ENCODE results near the gene ALDH18A1. TPM values are rescaled to one million over a fixed set of nuclear protein-coding genes. Genes with fewer than 3 reads are reported as not detected.

Gene ALDH18A1
- total and polyA plus RNA-seq, 3 donors from 2014 or later = 25.0 to 32.5 (median 29.8) TPM

DNA sequence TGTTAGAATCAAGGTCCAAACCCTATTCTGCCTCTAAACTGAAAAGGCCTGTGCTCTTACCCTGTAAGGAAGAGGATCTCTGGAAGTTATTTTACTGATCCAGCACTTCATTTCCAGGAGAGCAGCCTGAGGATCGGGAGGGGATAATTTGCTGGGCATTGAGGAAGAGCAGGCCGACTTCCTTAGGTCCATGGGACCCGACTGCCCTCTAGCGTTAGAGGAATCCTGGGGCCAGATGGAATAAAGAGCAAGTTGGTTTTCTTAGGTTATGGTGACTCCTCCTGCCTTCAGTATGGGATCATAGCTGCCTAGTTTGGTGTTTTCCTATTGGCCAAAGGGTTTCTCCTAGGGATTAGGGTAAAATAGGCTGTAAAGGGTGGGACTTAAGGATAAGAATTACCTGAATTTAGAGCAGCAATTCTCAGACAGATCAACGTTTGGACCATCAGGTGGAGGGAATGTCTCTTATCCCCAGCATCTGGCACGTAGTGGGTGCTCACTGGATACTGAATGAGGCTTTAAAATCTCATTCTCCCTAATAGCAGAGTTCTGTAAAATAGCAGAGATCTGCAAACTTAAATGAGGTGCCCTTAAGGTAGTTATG lies 55.3 kb downstream of the ALDH18A1 start:
- no peaks in the 10 kb centered on the region for H3K9me3 ChIP-seq
- intact Hi-C loops (cut with DNase I; ENCODE audit: low total_unique reads) = loop anchor here (5.0 kb wide), 1 partner anchor 169 kb away; no protein-coding TSS in a partner anchor
- 31 to 42% methylated on average over 6 of the region's 6 CpGs for WGBS, 2 donors
- H3K36me3 ChIP-seq (ENCODE audit: low read depth, missing control alignments) = no peaks in the 10 kb centered on the region
- H3K4me1 ChIP-seq = no peaks in the 10 kb centered on the region
- H3K4me3 ChIP-seq = no peak overlapping the region
- TF ChIP-seq POLR2A (IDR thresholded peaks at IDR 0.05) (no peak), CTCF (IDR thresholded peaks at IDR 0.05) (peak; percentile 70 to 83 (median 74))
- DNase-seq = peak; percentile 85
- H3K27ac ChIP-seq = no peak overlapping the region
- H3K27me3 ChIP-seq = no peaks in the 10 kb centered on the region

- no peaks in the 10 kb centered on the region for H3K9me3 ChIP-seq
- WGBS, 2 donors = 88 to 91% methylated on average over 4 of the region's 4 CpGs
- H3K27ac ChIP-seq = no peak overlapping the region
- intact Hi-C loops (cut with DNase I; ENCODE audit: low total_unique reads) = loop anchor here (5.0 kb wide), 1 partner anchor 168 kb away; no protein-coding TSS in a partner anchor
- TF ChIP-seq CTCF (IDR thresholded peaks at IDR 0.05) (no peak), POLR2A (IDR thresholded peaks at IDR 0.05) (no peak)
- H3K4me3 ChIP-seq = no peak overlapping the region
- no peaks in the 10 kb centered on the region for H3K4me1 ChIP-seq
- no peaks in the 10 kb centered on the region for H3K27me3 ChIP-seq
- no peaks in the 10 kb centered on the region for H3K36me3 ChIP-seq (ENCODE audit: low read depth, missing control alignments)
- DNase-seq = no peak
Measured at GRCh38 chr10:95600158-95600557, 56.4 kb downstream of the ALDH18A1 start.

- no peaks in the 10 kb centered on the region for H3K4me1 ChIP-seq
- intact Hi-C loops (cut with DNase I; ENCODE audit: low total_unique reads) = no loop called here
- no peaks in the 10 kb centered on the region for H3K36me3 ChIP-seq (ENCODE audit: low read depth, missing control alignments)
- WGBS, 2 donors = 93 to 96% methylated on average over 1 of the region's 1 CpG
- DNase-seq = no peak
- TF ChIP-seq CTCF (IDR thresholded peaks at IDR 0.05) (no peak), POLR2A (IDR thresholded peaks at IDR 0.05) (no peak)
- no peaks in the 10 kb centered on the region for H3K27me3 ChIP-seq
- no peaks in the 10 kb centered on the region for H3K9me3 ChIP-seq
- H3K27ac ChIP-seq = no peak overlapping the region
- no peak overlapping the region for H3K4me3 ChIP-seq
Measured at GRCh38 chr10:95597788-95598187, 58.7 kb downstream of the ALDH18A1 start.

GRCh38 chr10:95588025-95588424 lies 68.5 kb downstream of the ALDH18A1 start:
- Histone ChIP-seq H3K4me3 (no peak overlapping the region), H3K27ac (no peak overlapping the region), H3K36me3 (ENCODE audit: low read depth, missing control alignments) (no peaks in the 10 kb centered on the region), H3K9me3 (no peaks in the 10 kb centered on the region), H3K4me1 (no peaks in the 10 kb centered on the region), H3K27me3 (no peaks in the 10 kb centered on the region)
- WGBS, 2 donors = 91 to 95% methylated on average over 1 of the region's 1 CpG
- intact Hi-C loops (cut with DNase I; ENCODE audit: low total_unique reads) = no loop called here
- DNase-seq = no peak
- no peak for TF ChIP-seq CTCF (IDR thresholded peaks at IDR 0.05)
- TF ChIP-seq POLR2A (IDR thresholded peaks at IDR 0.05) = no peak
